ENCODE measurements around the gene DKC1. TPM values are rescaled to one million over a fixed set of nuclear protein-coding genes. Genes with fewer than 3 reads are reported as not detected.

Gene DKC1
- total RNA-seq, 1 donor from 2014 or later = 45.6 TPM

- Histone ChIP-seq H3K9ac (no peak overlapping the region), H3K79me2 (ENCODE audit: low read depth) (no peaks in the 10 kb centered on the region), H3K36me3 (no peaks in the 10 kb centered on the region), H3K27me3 (peaks cover 93% of the 10 kb centered on the region), H4K20me1 (ENCODE audit: low read depth) (peaks cover 11% of the 10 kb centered on the region), H3K4me3 (no peak overlapping the region), H3K4me2 (no peak overlapping the region), H3F3A (ENCODE audit: low read depth) (peaks cover 13% of the 10 kb centered on the region), H2AFZ (replicated peaks) (no peak overlapping the region), H3K27ac (no peak overlapping the region), H3K9me3 (ENCODE audit: low read depth) (peaks cover 5% of the 10 kb centered on the region), H3K4me1 (no peaks in the 10 kb centered on the region)
- no peak for DNase-seq (ENCODE audit: low spot score)
- Mint-ChIP-seq H3K9me3 (peaks cover 19% of the 10 kb centered on the region), H3K4me3 (peak overlapping the region; percentile 24), H3K27me3 (ENCODE audit: insufficient read depth, low read depth) (peaks cover 9% of the 10 kb centered on the region), H3K36me3 (no peaks in the 10 kb centered on the region), H3K27ac (no peak overlapping the region), H3K4me1 (peaks cover 43% of the 10 kb centered on the region)
- TF ChIP-seq EZH2 (IDR thresholded peaks at IDR 0.05) (no peak), EZH2phosphoT487 (IDR thresholded peaks at IDR 0.05) (no peak), CTCF (IDR thresholded peaks at IDR 0.05) (no peak)
Observed at GRCh38 chrX:154802947-154803346, 40.3 kb downstream of the DKC1 start.

- peaks cover 11% of the 10 kb centered on the region for H4K20me1 ChIP-seq (ENCODE audit: low read depth)
- peaks cover 7% of the 10 kb centered on the region for H3K9me3 ChIP-seq (ENCODE audit: low read depth)
- no peak overlapping the region for H3K27ac Mint-ChIP-seq
- H3K4me2 ChIP-seq = peak overlapping the region; percentile 81
- peak overlapping the region; percentile 84 for H3K4me3 Mint-ChIP-seq
- peaks cover 8% of the 10 kb centered on the region for H3F3A ChIP-seq (ENCODE audit: low read depth)
- H3K36me3 Mint-ChIP-seq = no peaks in the 10 kb centered on the region
- DNase-seq (ENCODE audit: low spot score) = no peak
- TF ChIP-seq EZH2phosphoT487 (IDR thresholded peaks at IDR 0.05) (no peak), EZH2 (IDR thresholded peaks at IDR 0.05) (no peak), CTCF (IDR thresholded peaks at IDR 0.05) (no peak)
- peaks cover 35% of the 10 kb centered on the region for H3K4me1 Mint-ChIP-seq
- peaks cover 31% of the 10 kb centered on the region for H3K9me3 Mint-ChIP-seq
- peaks cover 81% of the 10 kb centered on the region for H3K27me3 ChIP-seq
- peak overlapping the region; percentile 55 for H3K4me3 ChIP-seq
- no peak overlapping the region for H3K27ac ChIP-seq
- H3K4me1 ChIP-seq = no peaks in the 10 kb centered on the region
- H3K36me3 ChIP-seq = no peaks in the 10 kb centered on the region
- no peaks in the 10 kb centered on the region for H3K79me2 ChIP-seq (ENCODE audit: low read depth)
- no peak overlapping the region for H3K9ac ChIP-seq
- peaks cover 9% of the 10 kb centered on the region for H3K27me3 Mint-ChIP-seq (ENCODE audit: insufficient read depth, low read depth)
- H2AFZ ChIP-seq (replicated peaks) = no peak overlapping the region
Observed at GRCh38 chrX:154804261-154804956, 41.7 kb downstream of the DKC1 start.

GRCh38 chrX:154804957-154805695, 42.5 kb downstream of the DKC1 start, which contains the start of gene MPP1:
Gene MPP1 (minus strand): TSS chrX:154805485. CDS start chrX:154805373, 112 bp downstream.
- Mint-ChIP-seq H3K4me3 (peak within 1 kb of the TSS; percentile 84), H3K36me3 (no peaks in the 10 kb centered on the region), H3K27me3 (ENCODE audit: insufficient read depth, low read depth) (peaks cover 9% of the 10 kb centered on the region), H3K4me1 (peaks cover 28% of the 10 kb centered on the region), H3K9me3 (peaks cover 32% of the 10 kb centered on the region), H3K27ac (no peak within 1 kb of the TSS)
- Histone ChIP-seq H3K36me3 (no peaks in the 10 kb centered on the region), H3F3A (ENCODE audit: low read depth) (peaks cover 3% of the 10 kb centered on the region), H3K79me2 (ENCODE audit: low read depth) (no peaks in the 10 kb centered on the region), H3K9ac (no peak within 1 kb of the TSS), H3K4me1 (no peaks in the 10 kb centered on the region), H3K27me3 (peaks cover 78% of the 10 kb centered on the region), H3K4me3 (peak within 1 kb of the TSS; percentile 55), H3K27ac (no peak within 1 kb of the TSS), H4K20me1 (ENCODE audit: low read depth) (peaks cover 8% of the 10 kb centered on the region), H3K4me2 (peak within 1 kb of the TSS; percentile 81), H2AFZ (replicated peaks) (peak within 1 kb of the TSS; percentile 59), H3K9me3 (ENCODE audit: low read depth) (peaks cover 7% of the 10 kb centered on the region)
- TF ChIP-seq CTCF (IDR thresholded peaks at IDR 0.05) (no peak), EZH2phosphoT487 (IDR thresholded peaks at IDR 0.05) (peak; percentile 56), EZH2 (IDR thresholded peaks at IDR 0.05) (peak; percentile 76)
- DNase-seq (ENCODE audit: low spot score) = peak; percentile 78
